IPS-15b (cell line): Measurements from ENCODE around the gene NOBOX.
"Not testable (repeated sequence)": the region's sequence is repeated elsewhere in the genome, so short reads cannot be mapped to it uniquely, and the experiment has no call there.

Experiments used
- H3K27me3 ChIP-seq: one replicate; pipeline ENCODE4 v1.6.1; 2013; ENCODE audit warnings: low read length; ENCODE audit not compliant: control insufficient read depth, insufficient read depth
- H3K36me3 ChIP-seq: one replicate; pipeline ENCODE4 v1.6.1; 2013; ENCODE audit warnings: low read length; ENCODE audit not compliant: control insufficient read depth, insufficient read depth
- H3K4me1 ChIP-seq: one replicate; pipeline ENCODE4 v1.6.1; 2013; ENCODE audit warnings: mild to moderate bottlenecking, low read length; ENCODE audit not compliant: control insufficient read depth, insufficient read depth
- H3K4me3 ChIP-seq: one replicate; pipeline ENCODE4 v1.5.1; 2013; ENCODE audit warnings: low read depth, low read length
- H3K9ac ChIP-seq: one replicate; pipeline ENCODE4 v1.6.1; 2013; ENCODE audit warnings: low read depth, mild to moderate bottlenecking, low read length
- H3K9me3 ChIP-seq: one replicate; pipeline ENCODE4 v1.6.1; 2013; ENCODE audit warnings: mild to moderate bottlenecking, low read length; ENCODE audit not compliant: control insufficient read depth, insufficient read depth

NOBOX gene

DNA sequence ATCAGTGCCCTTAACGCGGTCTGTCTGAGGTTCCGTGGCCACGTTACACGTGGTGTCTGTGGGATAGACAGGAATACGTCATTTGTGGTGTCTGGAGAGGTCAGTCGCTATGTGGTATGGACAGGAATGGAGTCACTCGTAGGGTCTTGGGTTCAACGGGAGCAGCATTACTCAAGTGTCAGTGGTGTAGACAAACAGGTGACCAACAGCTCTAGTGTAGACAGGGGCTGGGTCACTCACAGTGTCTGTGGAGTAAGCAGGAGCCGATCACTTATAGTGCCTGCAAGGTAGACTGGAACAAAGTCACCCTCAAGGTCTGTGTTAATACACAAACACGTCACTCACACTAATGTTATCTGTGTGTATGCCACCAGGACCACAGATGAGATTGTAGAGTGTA, 46.6 kb downstream of the NOBOX start:
- not testable (repeated sequence) for H3K36me3 ChIP-seq, H3K4me1 ChIP-seq, H3K9me3 ChIP-seq, H3K4me3 ChIP-seq, H3K9ac ChIP-seq, H3K27me3 ChIP-seq

DNA sequence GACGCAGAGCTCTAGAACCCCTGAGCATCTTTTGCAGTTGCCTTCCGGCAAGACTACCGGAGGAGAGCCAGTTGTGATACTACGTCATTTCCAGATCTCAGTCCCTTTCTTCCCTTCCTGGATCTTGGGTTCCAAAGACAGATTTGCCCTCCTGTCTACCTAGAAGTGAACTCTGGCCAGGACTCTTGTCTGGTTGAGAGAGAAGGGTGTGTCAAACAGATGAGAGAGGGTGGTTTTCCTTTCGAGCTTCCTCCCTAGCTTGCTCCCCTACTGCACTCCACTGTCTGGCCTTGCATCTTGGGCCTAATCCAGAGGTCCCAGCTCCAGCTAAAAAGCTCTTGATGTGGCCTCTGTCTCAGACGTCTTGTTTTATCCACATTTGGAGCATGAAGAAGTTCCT, 47.3 kb downstream of the NOBOX start:
- not testable (repeated sequence) for H3K4me3 ChIP-seq, H3K4me1 ChIP-seq, H3K9ac ChIP-seq, H3K36me3 ChIP-seq, H3K9me3 ChIP-seq, H3K27me3 ChIP-seq

DNA sequence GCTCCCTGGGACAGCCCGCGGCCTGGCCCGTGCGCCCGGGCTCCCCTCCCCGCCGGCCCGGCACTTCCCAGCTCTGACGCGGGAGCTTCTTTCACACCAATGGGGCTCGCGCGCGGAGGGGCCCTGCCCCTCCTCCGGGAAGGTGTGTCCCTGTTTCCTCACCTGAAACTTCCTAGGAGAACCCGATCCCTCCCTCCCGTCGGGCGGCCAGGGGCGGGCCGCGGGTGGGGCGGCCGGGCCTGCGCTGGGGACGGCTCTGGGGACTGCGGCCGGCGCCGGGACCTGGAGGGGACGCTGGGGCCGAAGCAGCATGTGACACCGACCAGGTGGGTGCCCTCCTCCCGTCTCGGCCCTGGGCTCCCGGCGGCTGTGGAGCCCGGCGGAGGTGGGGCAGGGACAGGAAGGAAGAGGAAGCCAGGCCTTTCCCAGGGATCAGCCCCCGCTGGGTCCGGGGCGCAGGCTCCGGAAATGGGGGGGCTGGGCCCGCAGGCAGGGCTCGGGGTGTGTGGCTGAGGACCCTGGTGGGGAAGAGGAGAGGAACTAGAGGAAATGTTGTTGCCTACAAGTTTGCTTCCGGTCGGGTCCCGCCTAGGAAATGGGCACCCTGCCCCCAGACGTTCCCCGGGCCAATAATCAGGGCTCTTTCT, 48.2 kb downstream of the NOBOX start, which contains the start of gene ARHGEF5:
Gene ARHGEF5 (plus strand): TSS at position 227 of the 647 bp plus-strand sequence. CDS start 7,268 bp downstream, outside the sequence.
- peak within 1 kb of the TSS; percentile 37 for H3K4me3 ChIP-seq
- H3K36me3 ChIP-seq, H3K27me3 ChIP-seq, H3K9ac ChIP-seq, H3K4me1 ChIP-seq, H3K9me3 ChIP-seq: not testable (repeated sequence)

DNA sequence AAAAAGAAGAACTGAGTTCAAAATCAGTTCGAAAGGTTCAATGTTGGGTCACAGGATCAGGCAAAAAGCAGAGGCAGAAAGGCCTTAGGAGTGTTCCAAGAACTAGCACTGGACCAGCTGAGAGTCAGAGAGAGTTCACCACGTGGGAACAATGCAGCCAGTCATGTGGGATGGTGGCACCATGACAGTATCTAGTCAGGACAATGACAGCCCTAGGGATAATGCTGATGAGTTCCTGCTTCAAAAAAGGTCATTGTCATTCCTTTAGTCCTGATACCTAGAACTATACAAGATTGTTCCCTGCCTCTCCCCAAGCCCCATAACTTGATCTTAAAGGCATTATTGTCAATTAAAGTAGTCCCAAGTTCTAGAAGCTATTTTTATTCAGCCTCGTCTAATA, 51.8 kb downstream of the NOBOX start:
- not testable (repeated sequence) for H3K9me3 ChIP-seq, H3K27me3 ChIP-seq, H3K4me1 ChIP-seq, H3K9ac ChIP-seq, H3K4me3 ChIP-seq, H3K36me3 ChIP-seq

DNA sequence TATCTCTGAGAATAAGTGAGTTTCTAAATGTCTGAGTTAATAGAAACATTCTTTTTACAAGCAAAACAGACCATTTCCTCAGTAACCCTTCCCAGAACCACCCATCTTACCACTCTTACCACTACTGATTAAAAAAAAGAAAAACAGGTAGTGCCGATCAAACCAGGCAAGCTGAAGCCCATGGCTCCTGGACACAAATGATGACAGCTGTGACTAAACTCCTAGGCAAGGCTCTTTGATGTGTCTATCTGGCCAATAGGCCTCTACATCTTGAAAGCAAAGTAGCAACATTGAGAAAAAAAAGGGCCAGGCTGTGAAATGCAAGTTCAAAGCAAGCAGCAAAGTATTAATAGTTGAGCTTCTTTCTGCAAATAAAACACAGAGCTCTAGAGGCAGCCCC, 54.9 kb downstream of the NOBOX start:
- not testable (repeated sequence) for H3K9me3 ChIP-seq, H3K4me3 ChIP-seq, H3K27me3 ChIP-seq, H3K4me1 ChIP-seq, H3K9ac ChIP-seq, H3K36me3 ChIP-seq
